Measurements from ENCODE around the gene TMEM87A.
"Not testable (repeated sequence)": the region's sequence is repeated elsewhere in the genome, so short reads cannot be mapped to it uniquely, and the experiment has no call there.

The TMEM87A gene

DNA sequence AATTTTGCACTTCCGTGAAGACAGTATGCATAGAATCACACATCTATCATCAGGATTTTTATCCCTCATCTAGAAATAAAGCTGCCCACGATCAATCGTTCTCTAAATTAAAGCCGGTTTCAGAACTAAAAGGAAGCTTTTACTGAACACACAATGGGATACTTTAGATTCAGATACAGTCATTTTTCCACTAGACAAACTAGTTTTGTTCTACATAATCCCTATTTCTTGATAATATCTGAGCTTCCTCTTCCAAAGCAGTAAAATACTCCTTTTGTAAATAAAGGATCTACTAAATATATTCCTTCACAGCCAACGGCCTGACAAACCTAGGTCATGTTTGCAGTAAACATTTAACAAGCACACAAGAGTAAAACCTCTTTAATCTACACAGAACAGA lies 2.2 kb downstream of the TMEM87A start:
- DNase-seq, result no peak

DNA sequence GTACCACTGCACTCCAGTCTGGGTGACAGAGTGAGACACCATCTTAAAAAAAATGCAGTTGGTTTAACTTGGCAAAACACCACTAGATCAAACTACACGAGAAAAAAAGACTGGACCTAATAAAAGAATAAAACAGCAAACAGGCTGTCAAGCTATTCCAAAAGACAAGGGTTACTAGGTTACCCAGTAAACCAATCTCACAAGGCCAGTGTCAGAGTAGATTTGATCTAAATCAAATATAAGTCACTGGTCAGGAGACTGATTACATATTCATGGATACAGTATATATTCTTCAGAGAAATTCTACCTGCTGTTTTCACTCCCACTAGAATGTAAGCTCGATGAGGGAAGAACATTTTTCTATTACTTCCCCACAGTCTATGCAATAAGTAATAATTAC lies 2.7 kb downstream of the TMEM87A start:
- DNase-seq, result no peak

DNA sequence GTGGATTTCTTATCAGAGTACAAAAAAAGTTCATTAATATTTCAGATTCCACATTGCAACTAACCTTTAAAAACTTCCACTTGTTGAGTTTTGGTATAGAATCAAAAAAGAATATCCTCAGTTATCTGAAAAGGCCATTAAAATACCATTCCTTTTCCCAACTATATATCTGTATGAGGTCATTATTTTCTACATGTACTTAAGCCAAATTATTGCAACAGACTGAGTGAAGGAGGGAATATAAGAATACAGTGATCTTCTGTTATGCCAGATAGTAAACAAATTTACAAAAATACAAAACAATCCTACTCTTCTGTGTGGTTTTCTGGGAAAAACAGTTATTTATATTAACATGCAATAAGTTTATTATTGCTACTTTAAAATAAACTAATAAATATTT lies 5.9 kb downstream of the TMEM87A start:
- no peak for DNase-seq

DNA sequence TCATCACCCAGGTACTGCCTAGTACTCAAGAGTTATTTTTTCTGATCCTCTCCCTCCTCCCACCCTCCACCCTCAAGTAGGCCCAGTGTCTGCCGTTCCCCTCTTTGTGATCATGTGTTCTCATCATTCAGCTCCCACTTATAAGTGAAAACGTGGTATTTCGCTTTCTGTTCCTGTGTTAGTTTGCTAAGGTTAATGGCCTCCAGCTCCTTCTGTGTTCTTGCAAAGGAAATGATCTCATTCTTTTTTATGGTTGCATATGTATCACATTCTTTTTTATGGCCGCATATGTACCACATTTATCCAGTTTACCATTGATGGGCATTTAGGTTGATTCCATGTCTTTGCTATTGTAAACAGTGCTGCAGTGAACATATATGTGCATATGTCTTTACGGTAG lies 8.4 kb downstream of the TMEM87A start:
- DNase-seq, result no peak

DNA sequence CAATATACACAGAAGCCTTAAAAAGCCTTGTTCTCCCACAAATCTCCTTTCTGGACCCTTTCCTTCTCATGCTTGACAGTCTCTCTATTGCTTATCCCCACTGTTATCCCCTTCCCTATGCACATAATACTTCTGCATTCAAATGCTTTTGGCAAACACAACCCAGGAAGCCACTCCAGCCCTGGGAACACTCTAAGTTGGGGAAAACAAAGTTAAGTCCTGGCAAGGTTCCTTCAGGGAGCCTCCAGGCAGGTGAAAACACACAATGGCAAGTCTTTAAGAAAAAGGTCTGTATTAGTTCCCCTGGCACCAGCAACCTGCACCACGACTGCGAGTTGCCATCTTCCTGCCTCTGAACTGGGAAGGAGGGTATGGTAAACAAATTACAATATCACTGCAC lies 19.9 kb downstream of the TMEM87A start:
- DNase-seq, result no peak

DNA sequence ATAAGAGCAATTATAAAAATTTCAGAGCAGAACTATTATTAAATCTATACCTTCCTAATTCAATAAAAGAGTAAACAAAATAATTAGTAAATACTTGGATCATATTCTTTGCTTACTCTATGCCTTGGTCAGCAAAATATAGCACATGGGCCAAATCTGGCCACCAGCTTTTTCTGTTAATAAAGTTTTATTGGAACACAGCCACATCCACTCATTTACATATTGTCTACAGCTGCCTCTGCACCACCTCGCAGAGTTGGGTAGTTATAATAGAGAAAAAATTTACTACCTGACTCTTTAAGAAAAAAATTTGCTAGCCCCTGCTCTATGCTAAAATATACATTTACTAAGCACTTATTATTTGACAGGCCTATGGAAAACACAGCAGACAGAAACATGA lies 32.4 kb downstream of the TMEM87A start:
- DNase-seq, result no peak

DNA sequence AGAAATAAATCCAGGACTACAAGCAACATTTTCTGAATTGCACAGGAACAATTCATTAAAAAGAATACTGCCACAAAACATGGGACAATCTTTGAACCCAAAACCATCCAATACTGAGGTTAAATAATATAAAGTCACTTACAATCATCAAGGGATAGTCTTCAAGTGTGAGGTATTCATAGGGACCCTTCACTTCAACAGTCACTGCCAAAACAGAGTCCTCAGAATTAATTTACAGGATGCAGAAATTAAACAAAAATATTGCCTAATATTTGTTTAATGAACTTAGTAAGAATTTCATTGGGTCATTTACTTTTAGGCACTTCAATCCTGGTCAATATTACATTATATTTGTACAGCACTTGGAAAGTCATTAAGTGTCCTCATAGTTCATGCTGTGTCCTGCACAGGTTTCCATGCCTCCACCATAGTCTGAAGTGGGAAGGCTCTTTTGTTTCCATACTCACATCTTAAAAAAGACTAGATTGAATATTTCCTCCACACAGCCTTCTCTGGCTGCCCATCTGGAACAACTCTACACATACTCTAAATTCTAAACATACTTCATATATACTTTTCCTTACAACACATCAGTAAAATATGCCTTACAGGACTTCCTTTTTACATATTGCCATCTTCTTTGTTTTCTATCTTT lies 33.6 kb downstream of the TMEM87A start:
- DNase-seq, result no peak

DNA sequence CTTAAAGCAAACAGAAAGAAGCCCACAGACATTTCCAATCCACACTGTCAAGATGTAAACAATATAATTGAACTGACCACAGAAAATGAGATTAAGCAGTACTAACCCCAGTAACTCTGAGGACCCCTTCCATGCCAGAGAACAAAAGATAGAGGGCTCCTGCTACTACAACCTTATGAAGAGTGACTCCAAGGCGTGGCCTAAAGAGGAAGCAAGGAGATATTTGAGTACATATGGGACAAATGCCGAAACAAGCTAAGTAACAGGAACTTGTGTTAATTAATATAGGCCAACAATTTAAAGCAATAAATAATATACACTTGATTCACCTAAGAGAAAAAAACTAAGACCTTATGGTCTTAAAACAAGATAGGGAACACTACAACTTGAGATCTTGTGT lies 40.1 kb downstream of the TMEM87A start:
- no peak for DNase-seq

DNA sequence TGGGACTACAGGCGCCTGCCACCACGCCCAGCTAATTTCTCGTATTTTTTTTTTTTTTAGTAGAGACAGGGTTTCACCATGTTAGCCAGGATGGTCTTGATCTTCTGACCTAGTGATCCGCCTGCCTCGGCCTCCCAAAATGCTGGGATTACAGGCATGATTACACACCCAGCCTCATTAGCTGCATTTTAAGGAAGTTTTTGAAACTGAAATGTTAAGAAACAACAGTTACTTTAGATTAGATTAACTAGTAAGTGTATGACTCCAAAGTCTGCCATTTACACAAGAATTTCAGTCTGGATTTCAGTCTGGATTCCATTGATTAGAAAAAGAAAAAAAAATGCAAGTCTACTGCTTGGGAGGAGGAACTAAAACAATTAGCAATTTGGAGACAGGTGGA lies 40.6 kb downstream of the TMEM87A start:
- no peak for DNase-seq

DNA sequence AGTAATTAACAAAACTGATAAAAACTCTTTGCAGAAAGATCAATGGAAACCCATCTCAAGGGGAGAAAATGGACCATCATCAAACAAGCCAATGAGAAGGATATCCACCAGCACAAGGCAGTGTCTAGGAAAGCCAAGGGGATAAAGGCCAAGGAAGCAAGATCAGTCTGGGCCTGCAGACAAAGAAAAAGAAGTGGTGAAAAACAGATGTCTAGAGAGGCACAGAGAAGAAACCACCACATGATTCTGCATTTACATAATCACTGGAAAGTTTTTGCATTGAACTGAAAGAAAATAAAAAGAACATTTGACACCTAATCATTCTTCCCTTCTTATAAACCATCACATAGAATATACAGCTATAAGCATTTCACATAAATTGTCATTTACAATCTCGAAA lies 42.1 kb downstream of the TMEM87A start:
- no peak for DNase-seq

DNA sequence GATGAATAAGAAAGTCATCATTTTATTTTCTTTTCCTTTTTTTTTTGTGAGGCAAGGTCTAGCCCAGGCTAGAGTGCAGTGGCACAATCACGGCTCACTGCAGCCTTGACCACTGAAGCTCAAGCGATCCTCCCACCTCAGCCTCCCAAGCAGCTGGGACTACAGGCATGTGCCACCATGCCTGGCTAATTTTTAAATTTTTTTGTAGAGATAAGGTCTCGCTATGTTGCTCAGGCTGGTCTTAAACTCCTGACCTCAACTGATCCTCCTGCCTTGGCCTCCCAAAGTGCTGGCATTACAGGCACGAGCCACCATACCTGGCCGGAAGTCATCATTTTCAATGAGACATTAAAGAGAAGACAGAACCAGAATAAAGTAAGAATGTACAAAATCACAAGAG lies 44.3 kb downstream of the TMEM87A start:
- DNase-seq, result not testable (repeated sequence)

DNA sequence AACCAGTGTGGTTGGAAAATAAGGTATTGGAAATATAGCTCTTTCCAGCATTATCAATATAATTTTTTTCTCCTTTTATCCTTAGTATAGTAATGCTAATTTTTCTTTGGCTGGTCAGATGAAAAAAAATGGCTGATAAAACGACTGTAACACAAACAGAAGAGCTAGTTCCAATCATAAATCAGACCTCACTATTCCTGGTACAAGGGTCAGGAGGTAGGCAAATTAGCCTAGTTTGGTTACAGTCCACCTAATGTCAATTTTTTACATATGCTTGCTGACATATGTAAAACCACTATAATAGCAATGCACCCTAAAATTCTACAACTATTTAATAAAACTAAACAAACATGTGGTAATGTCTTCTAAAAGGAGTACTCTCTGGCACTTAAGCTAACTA lies 45.2 kb downstream of the TMEM87A start:
- DNase-seq, result no peak

DNA sequence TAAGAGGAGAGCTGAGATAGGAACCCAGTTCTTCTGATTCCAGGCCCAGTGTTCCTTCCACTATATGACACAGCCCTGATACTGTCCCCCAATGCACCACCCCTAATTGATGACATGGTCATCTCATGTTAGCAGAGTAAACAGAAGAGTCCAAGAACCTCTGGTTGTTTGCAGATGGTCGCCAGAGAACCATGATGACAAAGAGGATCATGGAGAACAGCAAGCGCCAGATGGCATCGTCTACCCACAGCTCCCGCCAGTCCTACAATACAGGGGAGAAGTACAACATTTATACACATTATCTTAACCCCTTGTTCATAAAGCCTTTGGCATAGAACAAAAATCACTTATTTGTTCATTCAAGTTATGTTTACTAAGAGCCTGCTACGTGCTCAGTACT lies 46.6 kb downstream of the TMEM87A start:
- no peak for DNase-seq

DNA sequence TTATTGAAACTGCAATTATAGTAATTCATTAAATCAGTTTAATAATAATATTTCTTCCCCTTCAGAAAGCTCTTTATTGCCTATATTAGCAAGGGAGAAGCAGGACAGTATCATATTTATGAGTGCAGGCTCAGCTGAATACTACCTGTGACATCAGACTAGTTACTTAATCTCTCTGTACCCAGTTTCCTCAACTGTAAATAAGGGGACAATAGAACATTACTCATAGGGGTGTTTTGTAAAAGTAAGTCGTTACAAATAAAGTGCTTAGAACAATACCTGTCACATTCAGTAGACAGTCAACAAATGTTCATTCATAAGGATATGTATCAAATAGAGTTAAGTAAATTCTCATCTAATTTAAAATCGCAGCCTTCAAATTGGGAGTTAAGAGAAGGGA lies 53.0 kb downstream of the TMEM87A start:
- no peak for DNase-seq

DNA sequence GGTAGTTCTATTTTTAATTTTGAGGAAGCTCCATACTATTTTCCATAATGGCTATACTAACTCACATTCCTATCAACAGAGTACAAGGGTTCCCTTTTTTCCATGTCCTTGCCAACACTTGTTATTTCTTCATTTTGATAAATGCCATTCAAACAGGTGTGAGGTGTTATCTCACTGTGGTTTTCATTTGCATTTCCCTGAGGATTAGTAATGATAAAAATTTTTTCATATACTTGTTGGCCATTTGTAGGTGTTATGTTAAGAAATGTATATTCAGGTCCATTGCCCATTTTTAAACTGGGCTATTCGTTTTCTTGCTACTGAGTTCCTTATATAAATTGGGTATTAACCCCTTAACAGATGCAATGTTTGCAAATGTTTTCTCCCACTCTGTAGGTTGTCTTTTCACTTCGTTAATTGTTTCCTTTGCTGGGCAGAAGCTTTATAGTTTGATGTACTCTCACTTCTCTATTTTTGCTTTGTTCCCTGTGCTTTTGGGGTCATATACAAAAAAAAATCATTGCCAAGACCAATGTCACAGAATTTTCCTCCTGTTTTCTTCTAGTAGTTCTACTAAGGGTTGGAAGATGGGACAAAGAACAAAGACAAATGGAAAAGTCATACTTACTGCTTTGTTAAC lies 54.2 kb downstream of the TMEM87A start:
- DNase-seq, result no peak

DNA sequence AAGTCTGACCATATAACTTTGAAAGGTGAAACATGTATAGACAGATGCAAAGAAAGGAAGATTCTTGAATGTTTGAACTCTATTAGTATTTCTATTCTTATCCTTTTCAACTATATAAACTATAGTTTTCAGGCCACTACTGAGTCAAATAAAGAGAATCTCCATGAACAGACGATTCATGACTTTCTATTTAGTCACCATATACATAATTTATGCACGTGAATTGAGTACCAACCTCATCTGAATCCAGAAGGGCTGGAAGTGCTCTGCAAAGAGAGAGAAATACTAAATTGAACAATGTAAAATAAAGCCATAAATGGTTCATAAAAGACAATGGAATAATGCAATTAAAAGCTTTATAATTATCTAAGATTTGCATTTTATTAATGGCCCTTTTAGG lies 55.7 kb downstream of the TMEM87A start:
- DNase-seq, result no peak

DNA sequence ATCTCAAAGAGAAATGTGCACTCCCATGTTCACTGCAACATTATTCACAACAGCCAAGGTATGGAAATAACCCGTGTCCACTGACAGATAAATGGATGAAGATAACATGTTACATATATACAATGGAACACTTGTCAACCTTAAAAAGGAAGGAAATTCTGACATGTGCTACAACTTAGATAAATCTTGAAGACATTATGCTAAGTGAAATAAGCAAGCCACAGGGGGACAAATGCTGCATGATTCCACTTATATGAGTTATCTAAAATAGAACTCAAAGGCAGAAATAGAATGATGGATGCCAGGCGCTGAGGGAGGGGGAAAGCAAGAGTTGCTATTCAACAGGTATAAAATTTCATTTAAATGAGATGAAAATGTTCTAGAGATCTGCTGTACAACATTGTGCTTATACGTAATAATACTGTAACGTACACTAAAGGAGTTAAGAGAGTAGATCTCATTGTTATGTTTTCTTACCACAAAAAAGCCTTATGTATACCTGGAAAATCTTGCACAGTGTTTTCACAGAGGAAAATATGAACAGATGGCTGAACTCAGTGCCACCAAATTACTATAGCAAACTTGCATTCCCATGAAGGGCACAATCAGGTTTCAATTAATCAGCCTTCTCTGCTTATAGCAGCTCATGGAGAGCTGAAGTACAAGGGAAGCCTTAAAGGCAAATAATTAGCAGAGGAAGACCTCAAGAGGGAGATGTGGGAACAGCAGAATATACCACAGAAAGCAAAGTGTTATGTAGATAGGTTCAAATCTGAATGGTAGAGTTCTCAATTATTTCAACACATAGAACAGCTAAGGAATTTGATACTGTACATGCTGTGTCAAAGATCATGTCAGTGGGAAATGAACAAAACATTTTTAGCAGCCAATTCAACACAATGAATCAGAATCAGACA lies 57.1 kb downstream of the TMEM87A start:
- DNase-seq, result peak in 1 of 5 experiments; percentile 6

DNA sequence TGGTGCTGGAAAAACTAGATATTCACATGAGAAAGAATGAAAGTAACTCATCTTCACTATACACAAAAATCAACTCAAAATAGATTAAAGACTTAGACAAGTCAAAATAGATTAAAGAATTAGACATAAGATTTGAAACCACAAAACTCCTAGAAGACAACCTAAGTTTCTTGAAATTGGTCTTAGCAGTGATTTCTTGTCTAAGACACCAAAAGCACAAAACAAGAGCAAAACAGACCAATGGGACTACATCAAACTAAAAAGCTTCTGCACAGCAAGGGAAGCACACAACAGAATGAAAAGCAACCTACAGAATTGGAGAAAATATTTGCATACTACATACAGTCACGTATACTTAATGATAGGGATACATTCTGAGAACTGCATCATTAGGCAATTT lies 58.6 kb downstream of the TMEM87A start:
- DNase-seq, result peak in 1 of 5 experiments; percentile 7

DNA sequence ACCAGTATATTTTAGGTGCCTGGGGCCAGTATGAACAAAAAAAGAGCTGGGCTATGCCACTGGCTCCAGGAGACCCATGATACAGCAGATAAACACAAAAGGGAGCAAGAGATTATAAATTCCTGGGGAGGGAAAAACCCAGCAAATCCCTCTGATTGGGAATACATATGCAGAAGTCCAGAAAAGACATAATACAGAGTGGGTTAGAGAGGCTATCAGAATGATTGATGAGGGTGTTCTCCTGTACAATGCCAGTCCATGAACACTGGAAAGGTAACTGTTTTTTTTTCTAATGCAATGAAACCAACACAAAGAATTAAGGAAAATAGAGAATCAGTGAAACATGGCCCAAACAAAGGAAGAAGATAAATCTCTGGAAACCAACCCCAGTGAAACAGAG lies 59.7 kb downstream of the TMEM87A start:
- no peak for DNase-seq

DNA sequence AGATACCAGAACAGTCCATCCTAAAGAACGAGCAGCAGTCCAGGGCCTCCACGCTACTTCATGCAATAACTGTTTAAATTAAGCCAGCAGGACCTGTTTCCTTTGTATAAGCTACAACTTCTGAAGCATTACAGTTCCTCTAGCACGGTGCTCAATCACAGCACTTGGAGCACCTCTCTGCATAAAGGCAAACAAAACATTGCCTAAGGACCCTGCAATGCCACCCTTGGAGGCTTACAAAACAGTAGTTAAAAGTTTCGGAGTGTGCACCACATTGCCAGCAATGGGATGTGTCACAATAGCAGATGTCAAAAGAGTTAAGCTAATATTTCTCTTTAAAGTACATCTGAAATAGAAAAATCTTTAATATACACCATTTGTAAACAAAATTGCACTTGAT lies 62.5 kb downstream of the TMEM87A start:
- no peak for DNase-seq

DNA sequence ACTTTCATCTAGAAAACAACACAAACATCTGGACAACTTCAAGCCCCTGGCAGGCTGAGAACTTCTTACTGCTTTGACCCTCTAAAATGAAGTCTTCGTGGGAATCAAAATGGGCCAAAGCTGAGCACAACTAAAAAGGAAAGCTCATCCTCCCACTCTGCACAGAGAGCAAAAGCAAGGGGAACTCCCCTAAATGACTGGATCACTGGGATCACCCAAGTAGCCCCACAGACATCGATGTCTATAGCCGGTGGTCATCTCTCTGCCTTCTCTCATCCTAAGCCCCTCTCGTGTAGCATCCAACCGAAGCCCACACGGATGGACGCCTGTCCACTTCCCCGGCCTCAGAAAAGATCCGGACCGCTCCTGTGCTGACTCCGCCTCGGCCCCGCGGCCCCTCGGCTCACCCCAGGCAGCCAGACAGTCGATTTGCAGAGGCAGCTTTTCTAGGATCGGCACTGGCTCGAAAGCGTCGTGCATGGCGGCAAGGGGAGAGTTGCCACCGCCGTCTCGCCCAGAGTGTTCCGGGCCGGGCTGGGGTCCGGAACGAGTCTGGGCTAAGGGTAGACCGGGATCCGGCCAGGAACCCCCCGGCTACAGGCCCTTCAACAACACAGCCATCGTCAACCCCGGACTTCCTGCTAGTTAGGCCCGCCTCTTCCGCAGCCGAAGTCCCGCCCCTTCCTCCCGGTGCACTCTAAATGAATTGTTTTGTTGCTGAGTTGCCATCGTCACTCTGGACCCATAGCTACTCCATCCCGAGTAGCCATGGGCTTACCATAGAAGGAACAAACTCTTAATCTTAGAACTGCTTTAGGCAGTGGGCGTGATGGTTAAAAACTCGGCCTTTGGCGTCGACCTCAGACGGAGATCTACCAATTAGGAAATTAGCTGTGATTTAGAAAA lies 65.3 kb downstream of the TMEM87A start, which contains the start of gene VPS39:
Gene VPS39 (minus strand): TSS at position 631 of the 906 bp plus-strand sequence. CDS start 151 bp downstream, at position 480.
- DNase-seq, result peak; percentile 59 to 90 (median 75)

DNA sequence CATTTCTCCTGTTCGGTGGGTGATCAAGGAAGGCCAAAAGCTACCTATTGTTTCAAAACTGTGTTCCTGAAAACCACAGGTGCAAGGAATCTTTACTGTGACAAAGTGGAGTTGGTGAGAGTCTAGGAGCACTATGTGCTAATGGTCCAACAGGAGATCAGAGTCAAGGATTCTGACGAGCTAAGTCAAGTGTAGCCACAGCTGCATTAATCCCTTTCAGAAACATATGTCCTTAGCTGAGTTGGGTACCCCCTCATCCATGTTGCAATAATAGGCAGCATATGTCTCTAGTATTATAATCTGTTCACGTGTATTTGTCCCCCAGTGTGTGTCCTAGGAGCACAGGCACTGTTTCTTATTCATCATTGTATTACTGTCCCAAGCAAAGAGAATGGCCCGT lies 66.8 kb downstream of the TMEM87A start:
- no peak for DNase-seq

DNA sequence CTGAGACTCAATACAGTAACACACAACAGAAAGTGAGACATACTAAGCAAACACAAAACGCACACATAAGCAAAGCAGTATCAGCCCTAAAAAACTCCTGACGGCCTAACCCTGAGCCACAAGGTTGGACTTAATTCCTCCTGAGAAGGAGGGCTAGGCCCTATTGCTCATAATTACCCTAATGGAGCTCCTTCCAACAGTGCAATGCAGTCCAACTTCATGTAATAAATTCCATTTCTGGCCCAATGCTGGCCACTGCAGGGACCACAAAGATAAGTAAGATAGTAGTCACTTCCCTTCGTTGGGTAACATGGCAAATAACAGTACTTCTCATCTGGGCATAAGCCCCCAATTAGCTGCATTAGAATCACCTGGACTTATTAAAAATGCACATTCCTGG lies 69.3 kb downstream of the TMEM87A start:
- DNase-seq, result no peak

Measured in T-helper 2 cell (primary cell).